NCI-H345 treated with DMSO at 0.1 percent for 48 hours (cell line): ENCODE data around the gene TMEM147.

ENCODE experiments used
- DNase-seq: peaks from one replicate; lab custom pipeline; 2025; ENCODE audit not compliant: unreplicated experiment; lab: John Stamatoyannopoulos, UW

TMEM147 gene

GRCh38 chr19:35545001-35545854 lies at the start of gene TMEM147:
TMEM147 (plus strand) TSS chr19:35545626; CDS start chr19:35545740, 114 bp downstream.
- DNase-seq: peak; percentile 95

GRCh38 chr19:35497406-35497805 lies 48.0 kb upstream of the TMEM147 start:
- DNase-seq: no peak

- no peak for DNase-seq
Measured at GRCh38 chr19:35498220-35498619, 47.2 kb upstream of the TMEM147 start.

- DNase-seq: no peak
Measured at GRCh38 chr19:35498984-35499527, 46.4 kb upstream of the TMEM147 start.

- no peak for DNase-seq
Measured at GRCh38 chr19:35500611-35501010, 44.8 kb upstream of the TMEM147 start.

- no peak for DNase-seq
Measured at GRCh38 chr19:35501684-35502083, 43.7 kb upstream of the TMEM147 start.

GRCh38 chr19:35502751-35503150 lies 42.7 kb upstream of the TMEM147 start:
- no peak for DNase-seq

- no peak for DNase-seq
Measured at GRCh38 chr19:35506011-35506410, 39.4 kb upstream of the TMEM147 start.

- DNase-seq: no peak
Measured at GRCh38 chr19:35507561-35507960, 37.9 kb upstream of the TMEM147 start.

GRCh38 chr19:35508129-35508528 lies 37.3 kb upstream of the TMEM147 start:
- no peak for DNase-seq

- no peak for DNase-seq
Measured at GRCh38 chr19:35509018-35509652, 36.3 kb upstream of the TMEM147 start.

- DNase-seq: peak; percentile 79
Measured at GRCh38 chr19:35509861-35510625, 35.4 kb upstream of the TMEM147 start.

- no peak for DNase-seq
Measured at GRCh38 chr19:35510626-35510964, 34.8 kb upstream of the TMEM147 start.

GRCh38 chr19:35511337-35511736 lies 34.1 kb upstream of the TMEM147 start:
- no peak for DNase-seq

GRCh38 chr19:35512831-35513627 lies 32.4 kb upstream of the TMEM147 start:
- no peak for DNase-seq

- no peak for DNase-seq
Measured at GRCh38 chr19:35513628-35514281, 31.7 kb upstream of the TMEM147 start, which contains the start of gene DMKN. DMKN (minus strand) TSS chr19:35513649; CDS start chr19:35513475, 174 bp downstream.

- DNase-seq: no peak
Measured at GRCh38 chr19:35514282-35514809, 31.1 kb upstream of the TMEM147 start.

GRCh38 chr19:35516310-35516709 lies 29.1 kb upstream of the TMEM147 start:
- no peak for DNase-seq

GRCh38 chr19:35517342-35517741 lies 28.1 kb upstream of the TMEM147 start:
- no peak for DNase-seq

GRCh38 chr19:35518313-35518712 lies 27.1 kb upstream of the TMEM147 start:
- DNase-seq: no peak
